ENCODE results near the gene SNTB2. TPM values are rescaled to one million over a fixed set of nuclear protein-coding genes. Genes with fewer than 3 reads are reported as not detected.

The SNTB2 gene
- total and polyA plus RNA-seq, 2 of the 8 experiments (the other 6 are each of a cell fraction or from before 2014, with no cell fraction given), result 6.0 to 16.1 TPM

- TF ChIP-seq CHD1 (IDR thresholded peaks at IDR 0.05; ENCODE audit: low read depth, low read length) (no peak), TAF7 (optimal IDR thresholded peaks at IDR 0.05; ENCODE audit: borderline replicate concordance, low read depth, low read length) (no peak), CBX5 (IDR thresholded peaks at IDR 0.05; ENCODE audit: low read depth, low read length) (no peak), RFX5 (IDR thresholded peaks at IDR 0.05; ENCODE audit: borderline replicate concordance, low read depth, low read length) (no peak), SIN3A (conservative IDR thresholded peaks at IDR 0.05 in 1 of 2, IDR thresholded peaks at IDR 0.05 in 1 of 2; ENCODE audit: low read depth in 1 of 2, low read length in 2 of 2) (no peak), NRF1 (IDR thresholded peaks at IDR 0.05; ENCODE audit: low read depth, low read length) (no peak), HDAC6 (IDR thresholded peaks at IDR 0.05; ENCODE audit: low read depth, low read length) (no peak), BCL11A (IDR thresholded peaks at IDR 0.05; ENCODE audit: low read depth in 2 of 2, low read length in 2 of 2) (no peak), EZH2 (IDR thresholded peaks at IDR 0.05; ENCODE audit: low read depth, low read length, severe bottlenecking) (no peak)
Measured at GRCh38 chr16:69338557-69339288, 151.8 kb downstream of the SNTB2 start (continued).
